GM23248 (cell line): ENCODE measurements around the gene PHLPP1.

Source experiments
- EZH2 ChIP-seq: fragments of 200-600 bp; sonication (generic); IDR thresholded peaks from 2 replicates; pipeline ENCODE4 v1.6.1; 2018; ENCODE audit warnings: antibody characterized with exemption, mild to moderate bottlenecking; ENCODE audit not compliant: insufficient read depth, poor library complexity, severe bottlenecking
- EZH2phosphoT487 ChIP-seq: fragments of 200-600 bp; sonication (generic); IDR thresholded peaks from 2 replicates; pipeline ENCODE4 v1.6.1; 2018; ENCODE audit warnings: antibody characterized with exemption, moderate library complexity, mild to moderate bottlenecking, low read depth; ENCODE audit not compliant: insufficient read depth

DNA sequence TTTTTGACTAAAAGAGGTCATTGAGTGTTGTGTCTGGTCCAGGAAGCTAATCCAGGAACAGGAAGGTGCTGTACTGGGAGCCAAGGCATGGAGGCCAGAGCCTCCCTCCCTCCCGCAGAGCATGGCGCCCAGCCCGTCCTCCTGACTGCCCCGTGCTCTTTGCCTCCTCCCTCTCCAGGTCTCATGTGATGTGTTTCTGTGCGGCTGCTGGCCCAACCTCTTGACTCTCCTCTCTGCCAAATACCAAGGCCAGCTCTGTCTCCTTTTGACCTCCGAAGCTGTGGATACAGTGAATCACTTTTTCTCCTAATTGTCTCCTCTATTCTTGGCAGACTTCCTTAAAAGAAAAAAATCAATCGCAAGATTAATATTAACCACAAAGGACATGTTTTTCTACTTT, 284.1 kb downstream of the PHLPP1 start:
- TF ChIP-seq EZH2 (no peak), EZH2phosphoT487 (no peak)
